NCI-H1436 treated with DMSO at 0.1 percent for 48 hours (cell line): ENCODE data around the gene SLC17A4.

ENCODE experiments used
- DNase-seq: peaks from one replicate; lab custom pipeline; 2025; lab: John Stamatoyannopoulos, UW

SLC17A4 gene

DNA sequence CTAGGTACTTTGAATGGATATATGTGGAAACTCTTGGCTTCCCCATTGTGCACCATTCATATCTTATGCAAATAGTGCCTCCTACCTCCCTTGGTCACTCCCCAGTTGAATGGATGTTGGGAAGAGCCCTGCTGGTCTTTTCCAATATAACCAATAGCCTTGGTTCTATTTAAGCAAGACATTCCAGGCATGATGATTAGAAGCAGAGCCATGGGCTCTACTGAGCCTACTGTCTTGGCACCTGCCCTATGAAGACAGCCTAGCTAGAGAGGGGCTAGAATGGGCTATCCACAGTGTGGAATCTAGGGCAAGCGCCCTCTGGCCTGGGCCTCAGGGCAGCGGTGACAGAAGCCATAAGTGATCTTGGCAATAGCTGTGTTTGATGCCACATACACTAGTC lies 61.7 kb downstream of the SLC17A4 start:
- no peak for DNase-seq

DNA sequence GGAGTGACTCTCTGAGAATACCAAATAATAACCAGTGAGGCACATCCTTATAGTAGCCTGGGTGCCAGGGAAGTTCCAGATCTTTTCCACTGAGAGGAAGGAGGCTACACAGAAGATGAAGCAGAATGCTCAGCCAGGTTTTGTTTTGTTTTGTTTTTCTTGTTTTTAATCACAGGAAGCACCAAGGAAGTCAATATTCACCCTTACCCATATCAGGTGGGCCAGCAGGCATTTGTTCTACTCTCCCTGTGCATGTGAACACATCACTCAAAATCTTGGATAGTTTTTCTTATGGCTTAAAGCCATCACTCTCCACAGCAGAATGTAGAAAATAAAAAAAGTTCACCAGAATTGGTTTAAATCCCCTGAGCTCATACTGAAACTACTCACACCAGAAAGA lies 66.8 kb downstream of the SLC17A4 start:
- no peak for DNase-seq

DNA sequence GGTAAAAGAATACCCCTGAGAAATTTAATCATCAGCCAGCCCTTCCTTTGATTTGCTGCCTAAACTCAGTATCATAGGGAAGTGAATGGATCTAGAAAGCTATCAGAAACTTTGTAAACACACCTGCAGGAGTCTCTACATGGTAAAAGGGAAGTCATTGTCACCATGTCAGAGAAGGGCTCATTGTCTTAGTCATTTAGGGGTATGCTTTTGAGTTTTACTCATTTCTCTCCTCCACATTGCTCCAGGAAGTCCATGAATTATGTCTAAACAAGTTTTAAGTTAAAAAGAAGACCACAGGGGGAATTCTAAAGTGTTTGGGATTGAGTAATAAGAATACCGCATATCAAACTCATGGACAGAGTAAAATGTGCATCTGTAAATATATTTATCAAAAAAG lies 74.8 kb downstream of the SLC17A4 start:
- no peak for DNase-seq

DNA sequence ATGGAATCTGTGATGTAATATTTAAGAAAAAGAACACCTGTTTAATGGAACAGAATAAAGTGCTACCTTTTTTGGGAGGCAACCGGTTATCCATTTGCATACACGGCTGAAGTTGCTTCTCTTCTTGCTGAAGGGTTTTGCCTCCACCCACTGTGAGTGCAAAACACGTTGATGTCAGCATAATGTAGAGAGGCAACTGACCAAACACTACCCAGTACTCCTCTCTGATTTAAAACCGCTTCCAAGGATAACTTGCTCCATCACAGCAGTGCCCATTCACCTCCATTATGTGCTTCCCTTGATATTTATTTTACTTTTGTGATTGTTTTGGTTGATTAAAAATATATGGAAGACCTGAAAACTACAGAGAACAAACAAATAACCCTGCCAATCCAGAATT lies 75.9 kb downstream of the SLC17A4 start:
- no peak for DNase-seq
